HG02973 (cell line): ENCODE data around the gene HIF3A.

Experiments used
- ATAC-seq: cut with Tn5 transposase; IDR thresholded peaks from one replicate; pipeline ENCODE4 v1.9.1; 2021; ENCODE audit warnings: moderate library complexity; ENCODE audit not compliant: unreplicated experiment

HIF3A gene

DNA sequence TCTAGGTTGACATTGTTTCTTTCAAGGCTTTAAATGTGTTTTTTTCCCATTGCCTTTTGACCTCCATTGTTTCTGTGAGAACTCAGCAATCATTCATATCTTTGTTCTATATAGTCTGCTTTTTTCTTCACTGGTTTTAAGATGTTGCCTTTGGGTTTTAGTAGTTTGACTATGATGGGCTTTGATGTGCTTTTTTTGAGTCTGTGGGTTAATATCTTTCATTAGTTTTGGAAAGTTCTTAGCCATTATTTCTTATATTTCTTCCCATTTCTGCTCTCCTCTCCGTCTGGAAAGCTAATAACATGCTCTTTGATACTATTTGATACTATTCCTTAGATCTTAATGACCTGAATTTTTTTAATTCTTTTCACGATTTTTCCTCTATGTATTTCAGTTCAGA lies 83.8 kb downstream of the HIF3A start:
- no peak for ATAC-seq

DNA sequence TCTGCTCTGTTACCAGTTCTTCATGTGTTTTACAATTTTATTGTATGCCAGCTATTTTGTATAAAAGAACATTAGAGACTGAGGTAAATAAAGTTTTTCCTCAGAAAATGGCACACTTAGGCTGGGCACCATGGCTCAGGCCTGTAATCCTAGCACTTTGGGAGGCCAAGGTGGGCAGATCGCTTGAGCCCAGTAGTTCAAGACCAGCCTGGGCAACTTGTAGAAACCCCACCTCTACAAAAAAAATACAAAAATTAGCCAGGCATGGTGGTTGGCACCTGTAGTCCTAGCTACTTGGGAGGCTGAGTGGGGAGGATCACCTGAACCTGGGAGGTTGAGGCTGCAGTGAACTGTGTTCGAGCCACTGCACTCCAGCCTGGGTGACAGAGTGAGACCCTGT lies 84.5 kb downstream of the HIF3A start:
- ATAC-seq, result no peak

DNA sequence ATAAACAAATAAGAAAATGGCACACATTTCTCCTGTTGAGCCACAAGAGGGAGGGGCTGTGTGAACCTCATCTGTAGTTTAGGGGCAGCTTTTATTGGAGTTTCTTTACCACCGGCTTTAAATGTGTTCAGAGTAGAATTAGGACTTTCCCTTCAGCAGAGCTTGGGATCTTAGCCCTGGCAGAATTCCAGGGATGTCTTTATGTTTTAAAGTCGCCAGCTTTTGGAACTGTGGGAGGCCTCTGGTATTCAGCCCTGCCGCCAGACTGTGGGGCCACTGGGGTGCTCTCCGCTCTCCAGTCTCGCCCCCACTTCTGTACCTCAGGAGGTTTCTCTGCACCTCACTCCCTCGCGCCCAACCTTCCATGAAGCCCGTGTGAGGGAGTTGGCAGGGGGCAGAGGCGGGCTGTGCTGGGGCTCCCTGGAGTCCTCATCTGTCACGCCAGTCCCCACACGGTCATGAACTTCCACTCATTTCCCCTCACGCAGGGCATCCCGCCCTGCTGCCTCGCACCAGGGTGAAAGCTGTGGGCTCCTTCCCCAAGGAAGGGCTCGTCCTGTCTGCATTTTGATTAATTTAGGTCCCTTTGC lies 85.0 kb downstream of the HIF3A start:
- no peak for ATAC-seq

DNA sequence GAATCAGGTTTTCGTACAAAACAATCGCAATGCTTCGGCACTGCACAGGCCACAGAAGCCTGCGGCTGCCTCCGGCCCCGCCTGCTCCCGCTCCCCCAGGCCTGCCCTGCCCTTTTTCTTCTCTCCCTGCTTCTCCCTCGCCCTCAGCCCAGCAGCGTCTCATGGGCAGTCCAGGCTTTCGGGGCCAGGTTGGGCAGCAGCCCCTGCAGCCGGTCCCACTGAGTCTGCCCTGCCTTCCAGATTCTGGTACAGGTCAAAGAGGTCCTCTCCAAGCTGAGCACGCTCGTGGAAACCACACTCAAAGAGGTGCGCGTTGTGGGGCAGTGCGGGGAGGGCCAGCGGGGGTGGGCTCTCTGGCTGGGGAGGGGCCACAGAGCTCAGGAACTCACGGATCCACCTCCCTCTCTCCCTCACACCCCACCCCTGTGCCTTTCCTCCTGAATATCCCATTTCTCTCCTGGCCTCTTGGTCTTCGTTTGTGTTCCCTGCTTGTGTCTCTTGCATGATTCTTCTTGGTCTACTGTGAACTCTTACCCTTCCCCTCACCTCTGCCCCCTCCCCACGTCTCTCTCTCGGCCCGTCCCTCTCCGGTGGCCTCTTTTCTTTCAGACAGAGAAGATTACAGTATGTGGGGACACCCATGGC lies 86.5 kb downstream of the HIF3A start:
- no peak for ATAC-seq

DNA sequence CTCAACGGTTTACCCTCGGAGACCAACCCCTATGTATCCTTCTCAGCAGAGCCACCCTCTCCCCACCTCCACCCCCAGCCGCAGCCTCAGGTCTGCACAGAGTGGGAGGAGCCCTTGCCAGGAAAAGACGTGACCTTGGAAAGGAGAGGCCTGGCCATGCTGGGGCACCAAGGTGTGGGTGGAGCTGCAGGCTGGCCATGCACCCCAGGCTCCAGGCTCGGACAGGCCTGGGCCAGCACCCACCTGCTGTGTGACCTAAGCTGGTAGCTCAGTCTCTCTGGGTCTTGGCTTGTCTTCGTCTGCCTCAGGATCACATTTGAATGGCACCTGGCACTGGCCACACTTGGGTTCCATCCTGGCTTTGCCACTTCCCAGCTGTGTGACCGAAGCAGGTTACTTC lies 87.0 kb downstream of the HIF3A start:
- ATAC-seq, result no peak

GRCh38 chr19:46384396-46384795 lies 87.6 kb downstream of the HIF3A start:
- no peak for ATAC-seq

GRCh38 chr19:46385636-46386035 lies 88.8 kb downstream of the HIF3A start:
- no peak for ATAC-seq

DNA sequence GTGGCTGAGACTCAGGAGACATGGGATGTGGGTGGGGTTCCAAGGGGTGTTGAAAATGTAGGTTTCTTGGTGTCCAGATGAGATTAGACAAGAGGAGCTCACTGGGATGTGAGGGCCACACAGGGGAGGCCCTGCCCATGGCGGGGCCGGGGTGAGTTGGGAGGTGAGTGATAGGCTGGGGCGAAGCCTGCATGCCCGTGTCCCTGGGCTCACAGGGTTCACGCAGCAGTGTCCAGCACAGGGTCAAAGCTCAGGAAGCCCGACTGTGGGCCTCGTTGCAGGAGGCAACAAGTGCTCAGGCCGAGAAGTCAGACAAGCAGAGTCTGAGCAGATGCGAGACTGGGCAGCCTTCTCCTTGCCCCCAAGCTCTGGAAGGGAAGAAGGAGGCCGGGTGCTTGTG lies 89.3 kb downstream of the HIF3A start:
- ATAC-seq, result no peak

- no peak for ATAC-seq
Measured at GRCh38 chr19:46386996-46387712, 90.3 kb downstream of the HIF3A start.

- ATAC-seq, result no peak
Measured at GRCh38 chr19:46387713-46388130, 90.9 kb downstream of the HIF3A start.

- ATAC-seq, result no peak
Measured at GRCh38 chr19:46388311-46389095, 91.7 kb downstream of the HIF3A start.

- no peak for ATAC-seq
Measured at GRCh38 chr19:46390121-46390858, 93.4 kb downstream of the HIF3A start.

- ATAC-seq, result no peak
Measured at GRCh38 chr19:46390866-46391265, 94.0 kb downstream of the HIF3A start.

DNA sequence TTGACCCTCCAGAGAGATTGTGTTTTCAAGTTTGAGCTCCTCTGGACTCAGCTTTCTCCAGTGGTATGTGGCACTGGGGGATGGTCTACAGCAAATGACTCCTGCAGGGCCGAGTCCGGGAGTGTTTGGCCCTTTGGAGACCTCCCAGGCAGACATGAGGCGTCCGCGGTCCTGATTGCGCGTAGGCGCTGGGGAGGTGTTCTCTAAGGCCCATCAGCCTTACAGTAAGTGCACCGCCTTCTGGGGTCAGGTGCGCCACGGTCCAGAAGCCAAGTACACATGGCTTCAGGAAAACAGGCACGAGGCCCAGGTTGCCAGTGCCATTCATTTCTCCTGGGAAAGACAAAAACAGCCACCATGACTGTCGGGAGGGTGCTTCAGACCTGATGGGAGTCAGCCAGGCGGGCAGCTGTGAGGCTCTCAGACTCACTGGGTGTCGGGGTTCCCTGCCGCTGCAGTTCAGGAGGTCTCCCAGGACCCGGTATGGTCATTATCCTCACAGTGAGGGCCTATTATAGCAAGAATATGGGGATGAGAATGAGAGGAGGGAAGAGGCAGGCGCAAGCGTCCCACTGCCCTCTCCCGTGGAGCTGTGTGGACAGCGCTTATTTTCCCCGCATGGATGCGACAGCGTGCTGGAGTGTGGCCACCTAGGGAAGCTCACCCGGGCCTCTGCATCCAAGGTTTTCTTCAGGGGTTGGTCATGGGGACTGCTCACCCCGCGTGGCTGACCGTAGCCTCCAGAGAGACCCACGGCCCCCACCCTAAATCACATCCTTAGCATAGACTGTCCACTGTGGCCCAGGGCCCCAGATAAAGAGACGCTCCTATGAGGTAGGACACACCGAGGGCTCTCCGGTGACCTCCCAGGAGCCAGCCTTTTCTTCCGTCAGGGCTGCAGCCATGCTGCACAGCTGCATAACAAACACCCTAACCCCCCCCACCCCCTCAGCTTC lies 94.7 kb downstream of the HIF3A start:
- no peak for ATAC-seq

- ATAC-seq, result no peak
Measured at GRCh38 chr19:46392252-46392801, 95.5 kb downstream of the HIF3A start.

GRCh38 chr19:46392837-46393236 lies 96.0 kb downstream of the HIF3A start:
- ATAC-seq, result no peak
